ENCODE measurements around the gene ERBB4. TPM values are rescaled to one million over a fixed set of nuclear protein-coding genes. Genes with fewer than 3 reads are reported as not detected.
A peak's percentile ranks its signal among the peaks of the same experiment; 100 is the strongest.

ERBB4 gene
- total RNA-seq, 1 experiment from 2014 or later, result not detected

GRCh38 chr2:212424082-212424481 lies 114.5 kb downstream of the ERBB4 start:
- Mint-ChIP-seq H3K9me3 (ENCODE audit: unreplicated experiment) (no peaks in the 10 kb centered on the region), H3K27me3 (ENCODE audit: insufficient read depth, unreplicated experiment) (peaks cover 35% of the 10 kb centered on the region), H3K4me3 (ENCODE audit: unreplicated experiment) (no peak overlapping the region), H3K27ac (ENCODE audit: low read depth, unreplicated experiment) (no peak overlapping the region), H3K36me3 (ENCODE audit: insufficient read depth, unreplicated experiment) (no peaks in the 10 kb centered on the region), H3K4me1 (ENCODE audit: insufficient read depth, unreplicated experiment) (no peaks in the 10 kb centered on the region)
- ChIA-PET CTCF (no interaction called here), POLR2A (no interaction called here)
- intact Hi-C loops (cut with micrococcal nuclease), result no loop called here
- no TSS peak for BruUV-seq (replicated peaks)
- TF ChIP-seq, protein P1, sequence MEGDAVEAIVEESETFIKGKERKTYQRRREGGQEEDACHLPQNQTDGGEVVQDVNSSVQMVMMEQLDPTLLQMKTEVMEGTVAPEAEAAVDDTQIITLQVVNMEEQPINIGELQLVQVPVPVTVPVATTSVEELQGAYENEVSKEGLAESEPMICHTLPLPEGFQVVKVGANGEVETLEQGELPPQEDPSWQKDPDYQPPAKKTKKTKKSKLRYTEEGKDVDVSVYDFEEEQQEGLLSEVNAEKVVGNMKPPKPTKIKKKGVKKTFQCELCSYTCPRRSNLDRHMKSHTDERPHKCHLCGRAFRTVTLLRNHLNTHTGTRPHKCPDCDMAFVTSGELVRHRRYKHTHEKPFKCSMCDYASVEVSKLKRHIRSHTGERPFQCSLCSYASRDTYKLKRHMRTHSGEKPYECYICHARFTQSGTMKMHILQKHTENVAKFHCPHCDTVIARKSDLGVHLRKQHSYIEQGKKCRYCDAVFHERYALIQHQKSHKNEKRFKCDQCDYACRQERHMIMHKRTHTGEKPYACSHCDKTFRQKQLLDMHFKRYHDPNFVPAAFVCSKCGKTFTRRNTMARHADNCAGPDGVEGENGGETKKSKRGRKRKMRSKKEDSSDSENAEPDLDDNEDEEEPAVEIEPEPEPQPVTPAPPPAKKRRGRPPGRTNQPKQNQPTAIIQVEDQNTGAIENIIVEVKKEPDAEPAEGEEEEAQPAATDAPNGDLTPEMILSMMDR (IDR thresholded peaks at IDR 0.05; ENCODE audit: unreplicated experiment), result no peak
- peak; percentile 17 for DNase-seq (ENCODE audit: unreplicated experiment)

DNA sequence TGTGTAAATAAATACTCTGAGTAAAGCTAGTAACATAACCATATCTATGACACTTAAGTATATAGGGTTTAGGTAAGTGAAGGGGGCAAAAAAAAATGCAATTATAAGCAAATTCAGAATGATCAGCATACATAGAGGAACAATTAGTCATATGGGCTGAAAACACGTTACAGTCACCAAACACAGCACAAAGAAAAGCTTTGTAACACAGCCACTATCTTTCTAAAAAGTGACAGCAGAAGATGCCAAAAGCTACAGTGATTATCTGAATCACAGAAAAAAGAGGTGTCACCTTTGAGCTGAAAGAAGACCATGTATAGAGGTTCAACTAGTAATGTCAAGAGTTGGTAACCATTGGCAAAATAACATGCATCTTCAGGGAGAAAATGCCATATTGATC lies 115.5 kb downstream of the ERBB4 start:
- no peak overlapping the region for H3K27ac Mint-ChIP-seq (ENCODE audit: low read depth, unreplicated experiment)
- no peaks in the 10 kb centered on the region for H3K36me3 Mint-ChIP-seq (ENCODE audit: insufficient read depth, unreplicated experiment)
- BruUV-seq (replicated peaks), result no TSS peak
- no peaks in the 10 kb centered on the region for H3K4me1 Mint-ChIP-seq (ENCODE audit: insufficient read depth, unreplicated experiment)
- H3K27me3 Mint-ChIP-seq (ENCODE audit: insufficient read depth, unreplicated experiment), result peaks cover 42% of the 10 kb centered on the region
- intact Hi-C loops (cut with micrococcal nuclease), result no loop called here
- ChIA-PET CTCF (no interaction called here), POLR2A (no interaction called here)
- TF ChIP-seq, protein P1 (IDR thresholded peaks at IDR 0.05; ENCODE audit: unreplicated experiment), result no peak
- no peak for DNase-seq (ENCODE audit: unreplicated experiment)
- H3K4me3 Mint-ChIP-seq (ENCODE audit: unreplicated experiment), result no peak overlapping the region
- H3K9me3 Mint-ChIP-seq (ENCODE audit: unreplicated experiment), result no peaks in the 10 kb centered on the region

DNA sequence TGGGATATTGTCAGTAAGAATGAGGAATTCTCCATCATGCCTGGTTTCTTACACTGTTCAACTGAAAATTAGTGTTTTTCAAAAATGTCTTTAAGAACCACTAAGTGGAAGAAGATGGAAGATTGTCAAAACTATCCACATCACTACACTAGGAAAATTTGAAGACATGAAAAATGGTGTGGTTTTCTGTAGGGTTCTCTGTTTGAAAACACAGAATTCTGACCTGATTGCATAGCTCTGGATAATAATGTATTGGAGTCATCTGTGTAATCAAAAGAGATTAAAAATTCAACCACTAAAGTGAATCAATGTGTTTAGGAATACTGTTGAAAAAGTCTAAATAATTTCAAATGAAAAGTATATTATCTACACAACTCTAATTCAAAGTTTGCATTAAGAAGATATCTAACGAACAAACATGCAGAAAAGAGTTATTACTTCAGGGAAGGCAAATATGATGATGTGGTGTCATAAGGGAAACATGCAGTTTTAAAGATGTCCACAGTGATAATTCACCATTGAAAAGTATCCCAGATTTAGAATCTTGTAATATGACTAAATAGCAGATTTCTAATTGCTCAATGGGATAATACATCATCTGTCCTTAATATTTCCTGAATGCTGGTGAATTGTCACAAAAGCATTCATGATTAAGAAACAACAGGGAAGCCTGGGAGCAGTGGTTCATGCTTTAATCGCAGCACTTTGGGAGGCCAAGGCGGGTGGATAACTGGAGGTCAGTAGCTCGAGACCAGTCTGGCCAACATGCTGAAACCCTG lies 116.9 kb downstream of the ERBB4 start:
- Mint-ChIP-seq H3K27me3 (ENCODE audit: insufficient read depth, unreplicated experiment) (peaks cover 55% of the 10 kb centered on the region), H3K27ac (ENCODE audit: low read depth, unreplicated experiment) (no peak overlapping the region), H3K9me3 (ENCODE audit: unreplicated experiment) (no peaks in the 10 kb centered on the region), H3K4me3 (ENCODE audit: unreplicated experiment) (no peak overlapping the region), H3K4me1 (ENCODE audit: insufficient read depth, unreplicated experiment) (no peaks in the 10 kb centered on the region), H3K36me3 (ENCODE audit: insufficient read depth, unreplicated experiment) (no peaks in the 10 kb centered on the region)
- intact Hi-C loops (cut with micrococcal nuclease), result no loop called here
- no TSS peak for BruUV-seq (replicated peaks)
- TF ChIP-seq, protein P1 (IDR thresholded peaks at IDR 0.05; ENCODE audit: unreplicated experiment), result no peak
- CTCF ChIA-PET, result no interaction called here
- POLR2A ChIA-PET, result no interaction called here
- DNase-seq (ENCODE audit: unreplicated experiment), result no peak

DNA sequence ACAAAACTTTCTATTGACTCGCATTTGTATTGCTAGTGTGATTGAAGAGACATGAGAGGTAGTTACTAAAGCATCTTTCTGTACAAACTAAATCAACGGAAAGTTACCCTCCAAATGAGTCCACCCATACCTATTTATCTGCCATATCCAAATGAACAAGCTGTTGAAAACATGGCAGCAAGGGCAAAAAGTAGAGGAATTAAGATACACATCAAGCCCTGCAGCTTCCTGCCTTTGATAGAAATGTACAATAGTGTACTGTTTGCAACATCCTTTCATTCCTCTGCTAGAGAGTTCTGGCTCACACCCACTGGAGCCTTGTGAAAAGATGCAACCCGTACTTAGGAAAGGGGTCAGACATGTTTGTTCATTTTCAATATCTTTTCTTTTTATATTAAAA lies 122.5 kb downstream of the ERBB4 start:
- no TSS peak for BruUV-seq (replicated peaks)
- POLR2A ChIA-PET, result no interaction called here
- CTCF ChIA-PET, result no interaction called here
- Mint-ChIP-seq H3K36me3 (ENCODE audit: insufficient read depth, unreplicated experiment) (no peaks in the 10 kb centered on the region), H3K27me3 (ENCODE audit: insufficient read depth, unreplicated experiment) (peaks cover 63% of the 10 kb centered on the region), H3K27ac (ENCODE audit: low read depth, unreplicated experiment) (no peak overlapping the region), H3K4me1 (ENCODE audit: insufficient read depth, unreplicated experiment) (no peaks in the 10 kb centered on the region), H3K4me3 (ENCODE audit: unreplicated experiment) (no peak overlapping the region), H3K9me3 (ENCODE audit: unreplicated experiment) (no peaks in the 10 kb centered on the region)
- intact Hi-C loops (cut with micrococcal nuclease), result no loop called here
- TF ChIP-seq, protein P1 (IDR thresholded peaks at IDR 0.05; ENCODE audit: unreplicated experiment), result no peak
- DNase-seq (ENCODE audit: unreplicated experiment), result no peak
